ENCODE results near the gene FLVCR2. TPM values are rescaled to one million over a fixed set of nuclear protein-coding genes. Genes with fewer than 3 reads are reported as not detected.

Gene FLVCR2
- total RNA-seq, 1 experiment from 2014 or later: 13.4 TPM

GRCh38 chr14:75587388-75587787 lies 9.0 kb downstream of the FLVCR2 start:
- H3K27me3 ChIP-seq (replicated peaks; ENCODE audit: control insufficient read depth, insufficient read depth, low read length): no peaks in the 10 kb centered on the region
- TF ChIP-seq CTCF (IDR thresholded peaks at IDR 0.05; ENCODE audit: insufficient read depth in 1 of 2, low read depth in 1 of 2, low read length in 1 of 2, severe bottlenecking in 1 of 2, unreplicated experiment in 1 of 2): no peak
- Mint-ChIP-seq H3K4me3 (ENCODE audit: unreplicated experiment) (no peak overlapping the region), H3K4me1 (ENCODE audit: low read depth, unreplicated experiment) (no peaks in the 10 kb centered on the region), H3K27me3 (ENCODE audit: insufficient read depth, unreplicated experiment) (no peaks in the 10 kb centered on the region), H3K36me3 (ENCODE audit: insufficient read depth, unreplicated experiment) (no peaks in the 10 kb centered on the region), H3K9me3 (ENCODE audit: unreplicated experiment) (peaks cover 10% of the 10 kb centered on the region), H3K27ac (ENCODE audit: unreplicated experiment) (no peak overlapping the region)
- no peaks in the 10 kb centered on the region for H3K4me1 ChIP-seq
- H3K36me3 ChIP-seq (ENCODE audit: control insufficient read depth, insufficient read depth, low read length): no peaks in the 10 kb centered on the region
- POLR2A ChIA-PET: interaction anchor here (0.6 kb wide), 1 partner anchor 9 kb away, joined by 3 read pairs; the partner anchor contains the start of gene FLVCR2
- intact Hi-C loops (cut with micrococcal nuclease; ENCODE audit: unreplicated experiment): no loop called here
- peaks cover 10% of the 10 kb centered on the region; the same call in 1 of the 2 replicates for H3K9me3 ChIP-seq
- H3K4me3 ChIP-seq (ENCODE audit: low read depth, low read length): no peak overlapping the region
- CTCF ChIA-PET: no interaction called here
- no TSS peak for BruUV-seq (replicated peaks)
- DNase-seq: no peak

GRCh38 chr14:75589931-75590330 lies 11.5 kb downstream of the FLVCR2 start:
- CTCF ChIA-PET: no interaction called here
- Histone ChIP-seq H3K9me3 (peaks cover 12% of the 10 kb centered on the region; the same call in 1 of the 2 replicates), H3K4me3 (ENCODE audit: low read depth, low read length) (no peak overlapping the region), H3K27me3 (replicated peaks; ENCODE audit: control insufficient read depth, insufficient read depth, low read length) (no peaks in the 10 kb centered on the region), H3K4me1 (no peaks in the 10 kb centered on the region; the same call in 1 of the 2 replicates), H3K36me3 (ENCODE audit: control insufficient read depth, insufficient read depth, low read length) (no peaks in the 10 kb centered on the region)
- H3K9me3 Mint-ChIP-seq (ENCODE audit: unreplicated experiment): peaks cover 21% of the 10 kb centered on the region
- no peak overlapping the region for H3K27ac Mint-ChIP-seq (ENCODE audit: unreplicated experiment)
- no peak for DNase-seq
- H3K36me3 Mint-ChIP-seq (ENCODE audit: insufficient read depth, unreplicated experiment): no peaks in the 10 kb centered on the region
- POLR2A ChIA-PET: no interaction called here
- H3K27me3 Mint-ChIP-seq (ENCODE audit: insufficient read depth, unreplicated experiment): no peaks in the 10 kb centered on the region
- no TSS peak for BruUV-seq (replicated peaks)
- no peaks in the 10 kb centered on the region for H3K4me1 Mint-ChIP-seq (ENCODE audit: low read depth, unreplicated experiment)
- intact Hi-C loops (cut with micrococcal nuclease; ENCODE audit: unreplicated experiment): no loop called here
- no peak for TF ChIP-seq CTCF (IDR thresholded peaks at IDR 0.05; ENCODE audit: insufficient read depth in 1 of 2, low read depth in 1 of 2, low read length in 1 of 2, severe bottlenecking in 1 of 2, unreplicated experiment in 1 of 2)
- H3K4me3 Mint-ChIP-seq (ENCODE audit: unreplicated experiment): no peak overlapping the region

GRCh38 chr14:75591331-75591946 lies 13.0 kb downstream of the FLVCR2 start:
- Histone ChIP-seq H3K9me3 (peaks cover 12% of the 10 kb centered on the region; the same call in 1 of the 2 replicates), H3K36me3 (ENCODE audit: control insufficient read depth, insufficient read depth, low read length) (no peaks in the 10 kb centered on the region; the same call in 1 of the 2 replicates), H3K4me1 (no peaks in the 10 kb centered on the region; the same call in 1 of the 2 replicates), H3K27me3 (replicated peaks; ENCODE audit: control insufficient read depth, insufficient read depth, low read length) (no peaks in the 10 kb centered on the region), H3K4me3 (ENCODE audit: low read depth, low read length) (no peak overlapping the region)
- Mint-ChIP-seq H3K9me3 (ENCODE audit: unreplicated experiment) (peaks cover 21% of the 10 kb centered on the region), H3K4me3 (ENCODE audit: unreplicated experiment) (no peak overlapping the region), H3K27ac (ENCODE audit: unreplicated experiment) (no peak overlapping the region), H3K4me1 (ENCODE audit: low read depth, unreplicated experiment) (no peaks in the 10 kb centered on the region), H3K27me3 (ENCODE audit: insufficient read depth, unreplicated experiment) (no peaks in the 10 kb centered on the region), H3K36me3 (ENCODE audit: insufficient read depth, unreplicated experiment) (no peaks in the 10 kb centered on the region)
- DNase-seq: no peak
- no peak for TF ChIP-seq CTCF (IDR thresholded peaks at IDR 0.05; ENCODE audit: insufficient read depth in 1 of 2, low read depth in 1 of 2, low read length in 1 of 2, severe bottlenecking in 1 of 2, unreplicated experiment in 1 of 2)
- POLR2A ChIA-PET: no interaction called here
- CTCF ChIA-PET: no interaction called here
- intact Hi-C loops (cut with micrococcal nuclease; ENCODE audit: unreplicated experiment): no loop called here
- no TSS peak for BruUV-seq (replicated peaks)
